ENCODE data around the gene EIF3L.

DNA sequence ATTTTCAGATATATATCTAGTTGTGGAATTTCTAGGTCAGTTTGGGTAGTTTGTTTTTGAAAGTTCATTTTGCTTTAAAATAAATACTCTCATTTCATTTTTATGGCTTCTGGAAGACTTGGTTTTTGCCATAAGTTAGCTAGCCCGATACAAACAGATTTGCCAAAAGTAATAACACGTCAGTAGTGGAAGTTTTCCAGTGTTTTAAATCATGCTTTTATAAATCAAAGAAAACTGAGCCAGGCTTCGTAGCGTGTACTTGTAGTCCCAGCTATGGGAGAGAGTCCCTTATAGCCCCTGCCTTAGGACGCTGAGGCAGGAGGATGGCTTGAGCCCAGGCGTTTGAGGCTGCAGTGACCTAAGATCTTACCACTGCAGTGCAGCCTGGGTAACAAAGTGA lies 35.2 kb downstream of the EIF3L start:
- TF ChIP-seq, protein P1, sequence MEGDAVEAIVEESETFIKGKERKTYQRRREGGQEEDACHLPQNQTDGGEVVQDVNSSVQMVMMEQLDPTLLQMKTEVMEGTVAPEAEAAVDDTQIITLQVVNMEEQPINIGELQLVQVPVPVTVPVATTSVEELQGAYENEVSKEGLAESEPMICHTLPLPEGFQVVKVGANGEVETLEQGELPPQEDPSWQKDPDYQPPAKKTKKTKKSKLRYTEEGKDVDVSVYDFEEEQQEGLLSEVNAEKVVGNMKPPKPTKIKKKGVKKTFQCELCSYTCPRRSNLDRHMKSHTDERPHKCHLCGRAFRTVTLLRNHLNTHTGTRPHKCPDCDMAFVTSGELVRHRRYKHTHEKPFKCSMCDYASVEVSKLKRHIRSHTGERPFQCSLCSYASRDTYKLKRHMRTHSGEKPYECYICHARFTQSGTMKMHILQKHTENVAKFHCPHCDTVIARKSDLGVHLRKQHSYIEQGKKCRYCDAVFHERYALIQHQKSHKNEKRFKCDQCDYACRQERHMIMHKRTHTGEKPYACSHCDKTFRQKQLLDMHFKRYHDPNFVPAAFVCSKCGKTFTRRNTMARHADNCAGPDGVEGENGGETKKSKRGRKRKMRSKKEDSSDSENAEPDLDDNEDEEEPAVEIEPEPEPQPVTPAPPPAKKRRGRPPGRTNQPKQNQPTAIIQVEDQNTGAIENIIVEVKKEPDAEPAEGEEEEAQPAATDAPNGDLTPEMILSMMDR (IDR thresholded peaks at IDR 0.05): no peak
- TF ChIP-seq EZH2 (IDR thresholded peaks at IDR 0.05): no peak
- no peak for TF ChIP-seq EZH2phosphoT487 (IDR thresholded peaks at IDR 0.05)
